ENCODE measurements around the gene TMEM203.

DNA sequence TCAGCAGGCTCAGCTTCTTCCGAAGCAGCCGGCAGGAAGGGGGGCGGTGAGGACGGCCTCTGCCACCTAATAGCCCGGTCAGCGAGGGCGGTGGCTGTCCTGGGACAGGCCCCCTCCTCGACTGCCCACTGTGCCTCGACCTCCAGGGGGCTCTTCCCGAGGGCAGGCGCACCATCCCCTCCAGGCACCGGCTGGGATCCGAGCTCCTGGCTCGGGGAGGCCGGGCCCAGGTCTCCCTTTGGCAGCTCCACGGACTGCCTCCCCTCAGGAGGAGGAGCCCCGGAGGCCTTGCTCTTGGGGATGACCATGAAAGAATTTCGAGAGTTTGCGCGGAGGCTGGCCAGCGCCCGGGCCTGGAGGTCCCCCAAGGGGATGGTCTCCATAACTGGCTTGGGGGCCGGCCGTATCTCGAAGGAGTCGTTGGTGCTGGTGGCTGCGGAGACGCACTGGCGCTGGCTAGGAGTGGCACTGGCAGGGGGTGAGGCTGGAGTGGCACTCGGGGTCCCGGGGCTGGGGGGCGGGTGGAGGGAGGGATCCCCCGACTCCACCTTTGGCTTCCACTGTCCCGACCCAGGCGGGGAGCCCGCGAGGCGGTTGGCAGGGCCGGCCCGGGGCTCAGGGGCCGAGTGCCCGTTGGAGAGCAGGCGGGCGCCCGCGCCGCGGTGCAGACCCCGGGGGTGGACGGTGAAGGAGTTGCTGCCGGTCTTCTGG, 5.9 kb downstream of the TMEM203 start:
- TF ChIP-seq, protein P1, sequence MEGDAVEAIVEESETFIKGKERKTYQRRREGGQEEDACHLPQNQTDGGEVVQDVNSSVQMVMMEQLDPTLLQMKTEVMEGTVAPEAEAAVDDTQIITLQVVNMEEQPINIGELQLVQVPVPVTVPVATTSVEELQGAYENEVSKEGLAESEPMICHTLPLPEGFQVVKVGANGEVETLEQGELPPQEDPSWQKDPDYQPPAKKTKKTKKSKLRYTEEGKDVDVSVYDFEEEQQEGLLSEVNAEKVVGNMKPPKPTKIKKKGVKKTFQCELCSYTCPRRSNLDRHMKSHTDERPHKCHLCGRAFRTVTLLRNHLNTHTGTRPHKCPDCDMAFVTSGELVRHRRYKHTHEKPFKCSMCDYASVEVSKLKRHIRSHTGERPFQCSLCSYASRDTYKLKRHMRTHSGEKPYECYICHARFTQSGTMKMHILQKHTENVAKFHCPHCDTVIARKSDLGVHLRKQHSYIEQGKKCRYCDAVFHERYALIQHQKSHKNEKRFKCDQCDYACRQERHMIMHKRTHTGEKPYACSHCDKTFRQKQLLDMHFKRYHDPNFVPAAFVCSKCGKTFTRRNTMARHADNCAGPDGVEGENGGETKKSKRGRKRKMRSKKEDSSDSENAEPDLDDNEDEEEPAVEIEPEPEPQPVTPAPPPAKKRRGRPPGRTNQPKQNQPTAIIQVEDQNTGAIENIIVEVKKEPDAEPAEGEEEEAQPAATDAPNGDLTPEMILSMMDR (conservative IDR thresholded peaks at IDR 0.05; ENCODE audit: low read depth, low read length) = no peak
- TF ChIP-seq CEBPB (IDR thresholded peaks at IDR 0.05; ENCODE audit: low read depth, low read length) (no peak), ELK1 (IDR thresholded peaks at IDR 0.05; ENCODE audit: borderline replicate concordance, low read depth, low read length) (no peak), MAZ (IDR thresholded peaks at IDR 0.05; ENCODE audit: borderline replicate concordance, low read depth, low read length) (no peak), POLR2A (IDR thresholded peaks at IDR 0.05; ENCODE audit: low read depth, low read length) (no peak), CHD1 (IDR thresholded peaks at IDR 0.05; ENCODE audit: low read depth, low read length) (no peak), RCOR1 (IDR thresholded peaks at IDR 0.05; ENCODE audit: insufficient replicate concordance, low read length) (no peak), MAFK (IDR thresholded peaks at IDR 0.05; ENCODE audit: low read depth, low read length) (no peak), NFE2L2 (IDR thresholded peaks at IDR 0.05; ENCODE audit: low read depth, low read length) (no peak), RFX5 (IDR thresholded peaks at IDR 0.05; ENCODE audit: low read depth, low read length) (no peak)
- TF ChIP-seq, protein P2, sequence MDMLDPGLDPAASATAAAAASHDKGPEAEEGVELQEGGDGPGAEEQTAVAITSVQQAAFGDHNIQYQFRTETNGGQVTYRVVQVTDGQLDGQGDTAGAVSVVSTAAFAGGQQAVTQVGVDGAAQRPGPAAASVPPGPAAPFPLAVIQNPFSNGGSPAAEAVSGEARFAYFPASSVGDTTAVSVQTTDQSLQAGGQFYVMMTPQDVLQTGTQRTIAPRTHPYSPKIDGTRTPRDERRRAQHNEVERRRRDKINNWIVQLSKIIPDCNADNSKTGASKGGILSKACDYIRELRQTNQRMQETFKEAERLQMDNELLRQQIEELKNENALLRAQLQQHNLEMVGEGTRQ (IDR thresholded peaks at IDR 0.05; ENCODE audit: low read depth, low read length) = no peak

All from IMR-90 (cell line).